ENCODE measurements around the gene DPT. TPM values are rescaled to one million over a fixed set of nuclear protein-coding genes. Genes with fewer than 3 reads are reported as not detected.

The DPT gene
- total RNA-seq, 1 experiment from 2014 or later: not detected

- Mint-ChIP-seq H3K36me3 (no peaks in the 10 kb centered on the region), H3K9me3 (no peaks in the 10 kb centered on the region), H3K27ac (no peak overlapping the region), H3K4me3 (no peak overlapping the region), H3K27me3 (ENCODE audit: low read depth) (no peaks in the 10 kb centered on the region; the same call in 1 of the 2 replicates), H3K4me1 (no peaks in the 10 kb centered on the region)
- TF ChIP-seq OVOL2 (CRISPR knock-in tag; IDR thresholded peaks at IDR 0.05; ENCODE audit: borderline replicate concordance) (no peak), PRRX2 (CRISPR knock-in tag; IDR thresholded peaks at IDR 0.05) (no peak), MYBL2 (CRISPR knock-in tag; IDR thresholded peaks at IDR 0.05) (no peak), TEAD4 (CRISPR knock-in tag; IDR thresholded peaks at IDR 0.05) (no peak), EMX1 (CRISPR knock-in tag; IDR thresholded peaks at IDR 0.05) (no peak), GTF2I (CRISPR knock-in tag; conservative IDR thresholded peaks at IDR 0.05) (no peak), ESRRA (CRISPR knock-in tag; IDR thresholded peaks at IDR 0.05; ENCODE audit: borderline replicate concordance) (no peak), ZNF138 (CRISPR knock-in tag; conservative IDR thresholded peaks at IDR 0.05) (no peak), ZNF416 (CRISPR knock-in tag; IDR thresholded peaks at IDR 0.05) (no peak), NFE2L1 (CRISPR knock-in tag; IDR thresholded peaks at IDR 0.05) (no peak), NFATC4 (CRISPR knock-in tag; IDR thresholded peaks at IDR 0.05) (no peak), E2F1 (CRISPR knock-in tag; IDR thresholded peaks at IDR 0.05) (no peak)
- TF ChIP-seq, protein P1, sequence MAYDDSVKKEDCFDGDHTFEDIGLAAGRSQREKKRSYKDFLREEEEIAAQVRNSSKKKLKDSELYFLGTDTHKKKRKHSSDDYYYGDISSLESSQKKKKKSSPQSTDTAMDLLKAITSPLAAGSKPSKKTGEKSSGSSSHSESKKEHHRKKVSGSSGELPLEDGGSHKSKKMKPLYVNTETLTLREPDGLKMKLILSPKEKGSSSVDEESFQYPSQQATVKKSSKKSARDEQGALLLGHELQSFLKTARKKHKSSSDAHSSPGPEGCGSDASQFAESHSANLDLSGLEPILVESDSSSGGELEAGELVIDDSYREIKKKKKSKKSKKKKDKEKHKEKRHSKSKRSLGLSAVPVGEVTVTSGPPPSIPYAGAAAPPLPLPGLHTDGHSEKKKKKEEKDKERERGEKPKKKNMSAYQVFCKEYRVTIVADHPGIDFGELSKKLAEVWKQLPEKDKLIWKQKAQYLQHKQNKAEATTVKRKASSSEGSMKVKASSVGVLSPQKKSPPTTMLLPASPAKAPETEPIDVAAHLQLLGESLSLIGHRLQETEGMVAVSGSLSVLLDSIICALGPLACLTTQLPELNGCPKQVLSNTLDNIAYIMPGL (CRISPR knock-in tag; IDR thresholded peaks at IDR 0.05): no peak
- TF ChIP-seq, protein P2, sequence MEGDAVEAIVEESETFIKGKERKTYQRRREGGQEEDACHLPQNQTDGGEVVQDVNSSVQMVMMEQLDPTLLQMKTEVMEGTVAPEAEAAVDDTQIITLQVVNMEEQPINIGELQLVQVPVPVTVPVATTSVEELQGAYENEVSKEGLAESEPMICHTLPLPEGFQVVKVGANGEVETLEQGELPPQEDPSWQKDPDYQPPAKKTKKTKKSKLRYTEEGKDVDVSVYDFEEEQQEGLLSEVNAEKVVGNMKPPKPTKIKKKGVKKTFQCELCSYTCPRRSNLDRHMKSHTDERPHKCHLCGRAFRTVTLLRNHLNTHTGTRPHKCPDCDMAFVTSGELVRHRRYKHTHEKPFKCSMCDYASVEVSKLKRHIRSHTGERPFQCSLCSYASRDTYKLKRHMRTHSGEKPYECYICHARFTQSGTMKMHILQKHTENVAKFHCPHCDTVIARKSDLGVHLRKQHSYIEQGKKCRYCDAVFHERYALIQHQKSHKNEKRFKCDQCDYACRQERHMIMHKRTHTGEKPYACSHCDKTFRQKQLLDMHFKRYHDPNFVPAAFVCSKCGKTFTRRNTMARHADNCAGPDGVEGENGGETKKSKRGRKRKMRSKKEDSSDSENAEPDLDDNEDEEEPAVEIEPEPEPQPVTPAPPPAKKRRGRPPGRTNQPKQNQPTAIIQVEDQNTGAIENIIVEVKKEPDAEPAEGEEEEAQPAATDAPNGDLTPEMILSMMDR (IDR thresholded peaks at IDR 0.05): no peak
- DNase-seq (ENCODE audit: low spot score): no peak
- no peak for ATAC-seq
- ChIA-PET POLR2A (no interaction called here), CTCF (no interaction called here)
These were observed 3.2 kb downstream of the DPT start for GRCh38 chr1:168725831-168726230.

- no peak for DNase-seq (ENCODE audit: low spot score)
- Mint-ChIP-seq H3K36me3 (no peaks in the 10 kb centered on the region), H3K9me3 (no peaks in the 10 kb centered on the region), H3K4me1 (no peaks in the 10 kb centered on the region), H3K27me3 (ENCODE audit: low read depth) (no peaks in the 10 kb centered on the region; the same call in 1 of the 2 replicates), H3K4me3 (no peak overlapping the region), H3K27ac (no peak overlapping the region)
- ChIA-PET POLR2A (no interaction called here), CTCF (no interaction called here)
- no peak for ATAC-seq
- no peak for TF ChIP-seq ZBTB21 (CRISPR knock-in tag; IDR thresholded peaks at IDR 0.05; ENCODE audit: borderline replicate concordance)
- TF ChIP-seq NR1H2 (CRISPR knock-in tag; IDR thresholded peaks at IDR 0.05): no peak
- TF ChIP-seq, protein P3, sequence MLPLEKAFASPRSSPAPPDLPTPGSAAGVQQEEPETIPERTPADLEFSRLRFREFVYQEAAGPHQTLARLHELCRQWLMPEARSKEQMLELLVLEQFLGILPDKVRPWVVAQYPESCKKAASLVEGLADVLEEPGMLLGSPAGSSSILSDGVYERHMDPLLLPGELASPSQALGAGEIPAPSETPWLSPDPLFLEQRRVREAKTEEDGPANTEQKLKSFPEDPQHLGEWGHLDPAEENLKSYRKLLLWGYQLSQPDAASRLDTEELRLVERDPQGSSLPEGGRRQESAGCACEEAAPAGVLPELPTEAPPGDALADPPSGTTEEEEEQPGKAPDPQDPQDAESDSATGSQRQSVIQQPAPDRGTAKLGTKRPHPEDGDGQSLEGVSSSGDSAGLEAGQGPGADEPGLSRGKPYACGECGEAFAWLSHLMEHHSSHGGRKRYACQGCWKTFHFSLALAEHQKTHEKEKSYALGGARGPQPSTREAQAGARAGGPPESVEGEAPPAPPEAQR (CRISPR knock-in tag; IDR thresholded peaks at IDR 0.05): no peak
- no peak for TF ChIP-seq FOXJ3 (CRISPR knock-in tag; IDR thresholded peaks at IDR 0.05; ENCODE audit: borderline replicate concordance)
- no peak for TF ChIP-seq ETV6 (CRISPR knock-in tag; IDR thresholded peaks at IDR 0.05)
- no peak for TF ChIP-seq PRRX2 (CRISPR knock-in tag; IDR thresholded peaks at IDR 0.05)
- TF ChIP-seq, protein P4, sequence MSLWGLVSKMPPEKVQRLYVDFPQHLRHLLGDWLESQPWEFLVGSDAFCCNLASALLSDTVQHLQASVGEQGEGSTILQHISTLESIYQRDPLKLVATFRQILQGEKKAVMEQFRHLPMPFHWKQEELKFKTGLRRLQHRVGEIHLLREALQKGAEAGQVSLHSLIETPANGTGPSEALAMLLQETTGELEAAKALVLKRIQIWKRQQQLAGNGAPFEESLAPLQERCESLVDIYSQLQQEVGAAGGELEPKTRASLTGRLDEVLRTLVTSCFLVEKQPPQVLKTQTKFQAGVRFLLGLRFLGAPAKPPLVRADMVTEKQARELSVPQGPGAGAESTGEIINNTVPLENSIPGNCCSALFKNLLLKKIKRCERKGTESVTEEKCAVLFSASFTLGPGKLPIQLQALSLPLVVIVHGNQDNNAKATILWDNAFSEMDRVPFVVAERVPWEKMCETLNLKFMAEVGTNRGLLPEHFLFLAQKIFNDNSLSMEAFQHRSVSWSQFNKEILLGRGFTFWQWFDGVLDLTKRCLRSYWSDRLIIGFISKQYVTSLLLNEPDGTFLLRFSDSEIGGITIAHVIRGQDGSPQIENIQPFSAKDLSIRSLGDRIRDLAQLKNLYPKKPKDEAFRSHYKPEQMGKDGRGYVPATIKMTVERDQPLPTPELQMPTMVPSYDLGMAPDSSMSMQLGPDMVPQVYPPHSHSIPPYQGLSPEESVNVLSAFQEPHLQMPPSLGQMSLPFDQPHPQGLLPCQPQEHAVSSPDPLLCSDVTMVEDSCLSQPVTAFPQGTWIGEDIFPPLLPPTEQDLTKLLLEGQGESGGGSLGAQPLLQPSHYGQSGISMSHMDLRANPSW (CRISPR knock-in tag; conservative IDR thresholded peaks at IDR 0.05; ENCODE audit: low read depth): no peak
- no peak for TF ChIP-seq SP1 (CRISPR knock-in tag; conservative IDR thresholded peaks at IDR 0.05)
- TF ChIP-seq NFYB (CRISPR knock-in tag; conservative IDR thresholded peaks at IDR 0.05; ENCODE audit: low read depth): no peak
- no peak for TF ChIP-seq E2F1 (CRISPR knock-in tag; IDR thresholded peaks at IDR 0.05)
- TF ChIP-seq NR2C2 (CRISPR knock-in tag; IDR thresholded peaks at IDR 0.05): no peak
- TF ChIP-seq ZNF512 (CRISPR knock-in tag; IDR thresholded peaks at IDR 0.05; ENCODE audit: borderline replicate concordance): no peak
- TF ChIP-seq NFATC4 (CRISPR knock-in tag; IDR thresholded peaks at IDR 0.05): no peak
- TF ChIP-seq CREM (CRISPR knock-in tag; IDR thresholded peaks at IDR 0.05): no peak
These were observed 3.9 kb downstream of the DPT start for GRCh38 chr1:168725060-168725459.

Data from WTC11 (cell line).